GDM1 (cell line): ENCODE measurements around the gene CAMK1.

Source experiments
- DNase-seq: peaks from one replicate; lab custom pipeline; 2025; lab: John Stamatoyannopoulos, UW

The CAMK1 gene

DNA sequence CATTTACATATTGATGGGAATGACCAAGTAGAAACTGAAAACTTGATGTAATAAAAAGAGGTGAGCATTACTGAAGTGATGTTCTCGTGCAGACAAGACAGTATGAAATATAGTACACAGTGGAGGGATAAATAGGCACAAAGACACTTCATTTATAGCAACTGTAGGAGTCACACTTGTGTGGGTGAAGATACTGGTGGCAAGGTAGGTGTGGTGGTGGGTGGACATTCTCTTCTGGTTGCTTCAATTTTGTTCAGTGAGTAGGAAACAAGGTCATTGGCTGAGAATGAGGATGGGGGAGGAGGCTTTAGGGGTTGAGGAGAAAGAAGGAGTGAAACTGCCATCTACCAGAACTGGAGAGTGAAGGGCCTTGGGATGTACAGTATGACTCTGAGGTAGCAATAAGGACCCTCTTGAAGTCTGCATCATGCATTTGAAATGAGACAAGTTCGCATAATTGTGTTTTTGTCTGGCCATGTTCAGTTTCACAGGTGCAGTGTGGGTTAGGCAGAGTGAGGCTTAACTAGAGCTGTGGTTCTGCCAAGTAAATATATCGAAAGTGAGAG, 59.5 kb downstream of the CAMK1 start:
- DNase-seq, result no peak
